AG08396 (cell line): ENCODE results near the gene FAM174C.
A peak's percentile ranks its signal among the peaks of the same experiment; 100 is the strongest.

Experiments
- DNase-seq: peaks from one replicate; pipeline ENCODE4 v3.0.0; 2012; ENCODE audit warnings: low spot score, mixed read lengths

FAM174C gene

DNA sequence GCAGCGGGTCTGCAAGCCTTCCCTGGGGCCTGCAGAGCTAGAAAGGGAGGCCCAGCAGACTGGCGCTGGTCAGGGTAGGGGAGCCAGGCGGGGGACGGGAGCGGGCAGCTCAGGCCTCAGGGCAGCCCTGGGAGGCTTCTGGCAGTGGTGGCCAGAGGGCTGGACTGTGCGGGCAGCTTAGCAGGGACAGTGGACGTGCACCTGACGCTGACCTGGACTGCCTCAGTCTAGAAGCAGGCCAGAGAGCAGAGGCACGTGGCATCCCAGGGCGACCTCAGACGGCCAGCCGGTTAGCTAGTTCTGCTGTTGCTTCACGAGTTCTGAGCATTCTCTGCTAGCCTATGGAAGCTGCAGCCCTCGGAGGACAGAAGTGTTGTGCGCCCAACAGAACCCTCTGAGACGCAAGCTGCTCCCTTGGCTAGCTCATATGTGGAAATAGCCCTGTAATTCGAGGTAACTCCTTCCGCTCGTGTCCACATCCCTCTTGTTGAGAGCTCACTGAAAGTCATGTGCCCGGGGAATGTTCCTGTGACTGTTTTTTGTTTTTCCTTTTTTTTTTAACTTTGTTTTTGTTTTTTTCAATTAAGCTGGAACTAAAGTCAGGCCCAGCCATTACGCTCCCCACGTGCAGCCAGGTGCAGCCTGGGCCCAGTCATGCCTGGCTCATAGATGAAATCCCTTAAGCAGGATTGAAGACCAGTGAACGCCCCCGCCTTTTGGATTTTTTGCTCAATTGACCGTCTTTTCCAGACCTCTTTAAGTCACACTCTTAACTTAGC, 1.9 kb upstream of the FAM174C start:
- DNase-seq: no peak

DNA sequence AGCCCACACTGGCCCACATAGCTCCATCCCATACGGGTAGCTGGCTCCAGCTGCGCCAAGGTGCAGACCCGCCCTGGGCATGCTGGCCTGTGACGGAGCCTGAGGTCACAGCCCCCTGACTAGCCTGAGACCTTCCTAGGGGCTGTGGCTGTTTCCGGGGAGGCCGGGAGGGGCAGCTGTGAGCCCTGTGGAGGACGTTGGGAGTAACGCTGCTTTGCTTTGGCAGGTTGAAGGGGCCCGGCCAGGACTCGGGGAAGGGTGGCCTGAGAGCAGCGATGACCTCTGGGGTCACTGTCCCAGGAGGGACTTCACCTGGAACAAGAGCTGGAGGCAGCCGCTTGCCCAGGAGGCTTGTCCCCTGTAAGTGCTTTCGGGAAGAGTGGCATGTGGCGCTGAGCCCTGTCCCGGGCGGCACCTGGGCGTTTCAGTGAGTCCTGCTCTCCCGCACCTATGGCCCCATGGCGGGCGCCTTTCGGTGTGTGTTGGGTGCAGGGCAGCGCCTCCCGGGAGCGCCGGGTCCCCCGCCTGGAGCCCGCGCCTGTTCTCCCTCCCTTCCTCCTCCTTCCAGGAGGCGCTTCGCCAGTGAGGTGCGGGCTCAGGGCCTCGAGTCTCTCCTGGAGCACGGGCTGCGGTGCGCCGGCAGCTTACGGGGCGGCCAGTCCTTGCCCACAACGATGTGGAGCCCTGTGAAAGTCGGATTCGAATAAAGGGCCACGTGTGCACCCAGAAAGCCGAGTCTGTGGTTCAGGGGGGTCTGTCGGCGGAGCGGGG, 1.1 kb upstream of the FAM174C start:
- no peak for DNase-seq

DNA sequence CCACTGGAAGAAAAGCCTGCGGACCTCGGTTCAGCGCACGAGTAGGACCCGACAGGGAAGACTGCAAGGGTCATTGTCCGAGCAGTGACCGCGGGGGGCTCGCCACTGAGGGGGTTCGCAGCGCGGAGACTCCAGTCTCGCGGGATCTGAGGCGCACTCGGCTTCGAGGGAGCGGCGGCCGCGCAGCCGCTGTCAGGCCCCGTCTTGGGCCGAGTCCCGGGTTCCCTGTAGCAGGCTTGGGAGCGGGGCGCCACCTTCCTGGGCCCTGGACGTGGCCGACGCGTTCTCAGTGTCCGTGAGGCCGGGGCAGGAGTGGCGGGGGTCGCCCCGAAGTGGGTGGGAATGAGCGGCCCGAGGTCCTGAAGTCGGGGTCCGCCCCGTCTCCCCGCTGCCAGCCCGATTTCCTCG, 474 bp upstream of the FAM174C start:
- no peak for DNase-seq

DNA sequence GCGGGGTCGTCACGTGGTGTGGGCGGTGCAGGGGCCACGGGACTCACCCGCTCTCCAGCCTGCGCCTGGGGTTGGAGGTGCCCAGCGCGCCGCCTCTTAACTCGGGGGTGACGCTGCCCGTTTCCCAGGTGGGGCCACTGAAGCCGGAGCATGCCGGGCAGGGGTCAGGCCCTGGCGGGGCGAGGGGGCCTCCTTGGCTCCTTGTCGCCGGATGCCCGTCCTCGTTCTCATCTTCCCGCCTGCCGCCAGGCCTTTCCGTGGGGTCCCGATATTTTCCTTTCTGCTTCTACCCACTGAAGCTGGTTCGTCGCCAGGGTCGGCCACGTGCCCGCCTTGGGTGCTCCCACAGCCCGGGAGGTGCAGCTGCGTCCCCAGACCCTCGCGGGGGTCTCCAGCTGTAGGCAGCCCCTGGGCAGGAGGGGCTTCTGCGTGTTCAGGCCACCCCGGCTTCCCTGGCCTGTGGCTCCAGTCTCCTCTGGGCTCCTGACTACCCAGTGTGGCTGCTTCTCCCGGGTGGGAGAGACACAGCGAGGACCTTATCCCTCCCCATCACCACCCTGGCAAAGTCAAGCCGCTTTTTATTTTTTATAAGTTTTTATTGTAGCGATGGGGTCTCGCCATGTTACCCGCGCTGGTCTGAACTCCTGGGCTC, 772 bp downstream of the FAM174C start:
- DNase-seq: no peak

DNA sequence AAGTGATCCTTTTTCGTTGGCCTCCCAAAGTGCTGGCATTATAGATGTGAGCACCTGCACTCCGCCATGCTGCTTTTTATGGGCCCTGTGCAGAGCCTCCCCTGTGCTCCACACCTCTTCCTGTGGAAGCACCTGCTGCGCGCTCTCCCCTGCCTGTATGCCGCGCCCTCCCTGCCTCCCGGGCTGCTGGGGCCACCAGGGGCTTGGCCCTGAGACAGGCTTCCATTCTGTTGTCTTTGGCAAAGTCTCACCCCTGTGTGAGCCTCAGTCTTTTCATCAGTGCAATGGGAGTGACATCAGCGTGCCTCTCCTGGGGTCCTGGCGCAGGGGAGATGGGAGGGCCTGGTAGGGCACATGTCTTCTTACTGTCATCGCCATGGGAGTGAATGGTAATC, 1.3 kb downstream of the FAM174C start:
- DNase-seq: no peak

DNA sequence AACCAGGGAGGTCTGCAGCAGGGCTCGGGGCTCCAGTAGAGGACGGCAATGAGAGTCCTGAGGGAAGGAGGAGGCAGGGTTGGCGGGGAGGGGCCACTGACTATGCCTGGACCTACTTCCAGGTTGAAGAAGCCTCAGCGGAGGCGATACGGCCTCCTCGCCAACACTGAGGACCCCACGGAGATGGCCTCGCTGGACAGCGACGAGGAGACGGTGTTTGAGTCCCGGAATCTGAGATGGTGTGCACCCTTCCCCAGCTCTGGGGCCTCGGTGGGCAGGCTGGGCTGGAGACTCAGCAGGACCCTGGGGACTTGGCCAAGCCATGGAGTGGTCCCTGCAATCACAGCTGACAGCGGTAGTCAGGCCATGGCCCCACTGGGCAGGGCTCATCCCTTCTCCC, 1.7 kb downstream of the FAM174C start:
- DNase-seq: no peak

DNA sequence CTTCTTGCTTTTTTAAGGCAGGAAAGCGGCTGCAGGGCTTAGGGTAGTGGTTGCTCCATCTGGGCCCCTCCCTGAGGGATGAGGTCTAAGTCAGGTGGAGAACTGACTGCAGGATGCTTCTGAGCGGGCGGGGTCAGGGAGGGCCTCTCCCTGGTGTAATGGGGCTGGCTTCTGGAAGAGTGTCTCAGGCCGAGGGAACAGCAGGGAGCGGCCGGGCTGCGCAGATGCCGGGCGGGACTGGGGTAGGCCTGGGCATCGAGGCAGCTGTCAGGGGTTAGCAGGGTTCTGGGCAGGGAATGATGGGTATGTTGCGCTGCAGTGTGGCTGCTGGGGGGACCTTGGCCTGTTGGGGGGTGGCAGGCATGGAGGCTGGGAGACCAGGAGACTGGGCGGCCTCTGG, 2.7 kb downstream of the FAM174C start:
- no peak for DNase-seq

DNA sequence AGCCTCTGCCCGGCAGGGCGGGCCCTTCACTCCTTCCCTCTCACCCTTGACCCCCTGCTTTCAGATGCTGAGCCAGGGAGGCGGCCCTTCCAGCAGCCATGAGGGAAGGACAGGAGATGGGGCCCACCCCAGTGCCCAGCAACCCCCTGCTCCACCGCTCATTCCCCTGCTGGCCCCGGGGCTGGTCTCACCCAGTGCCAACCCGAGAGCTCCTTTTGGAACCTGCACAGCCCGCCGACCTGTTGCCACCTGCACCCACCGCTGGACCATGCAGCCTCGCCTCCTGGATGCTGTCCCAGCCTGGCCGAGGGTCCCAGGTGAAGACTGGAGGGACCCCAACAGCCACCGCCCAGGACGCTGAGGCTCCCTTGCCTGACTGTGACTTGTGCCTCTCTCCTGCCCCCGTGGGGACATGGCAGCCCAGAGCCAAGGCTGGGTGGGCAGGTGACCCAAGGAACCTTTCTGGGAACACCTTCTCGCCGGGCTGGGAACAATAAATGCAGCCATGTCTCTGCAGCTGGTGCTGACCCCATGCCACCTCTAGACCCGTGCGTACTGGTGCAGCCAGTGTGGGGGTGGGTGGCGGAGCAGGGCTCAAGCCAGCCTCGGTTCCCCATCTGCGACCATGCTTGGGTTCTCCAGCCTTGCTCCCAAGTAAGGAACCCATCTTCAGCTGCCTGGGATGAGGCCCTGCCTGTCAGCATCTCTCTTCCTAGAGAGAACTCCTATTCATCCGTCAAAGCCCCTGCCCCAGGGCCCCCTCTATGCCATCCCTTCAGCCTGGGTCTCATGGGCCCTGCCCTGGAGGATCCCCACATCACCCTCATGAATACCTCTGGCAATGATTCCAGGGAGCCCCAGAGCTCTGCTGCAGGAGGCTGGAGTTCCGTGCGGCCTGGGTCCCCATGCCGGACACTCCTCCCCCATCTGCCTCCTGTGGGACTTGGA, 3.7 kb downstream of the FAM174C start:
- no peak for DNase-seq

DNA sequence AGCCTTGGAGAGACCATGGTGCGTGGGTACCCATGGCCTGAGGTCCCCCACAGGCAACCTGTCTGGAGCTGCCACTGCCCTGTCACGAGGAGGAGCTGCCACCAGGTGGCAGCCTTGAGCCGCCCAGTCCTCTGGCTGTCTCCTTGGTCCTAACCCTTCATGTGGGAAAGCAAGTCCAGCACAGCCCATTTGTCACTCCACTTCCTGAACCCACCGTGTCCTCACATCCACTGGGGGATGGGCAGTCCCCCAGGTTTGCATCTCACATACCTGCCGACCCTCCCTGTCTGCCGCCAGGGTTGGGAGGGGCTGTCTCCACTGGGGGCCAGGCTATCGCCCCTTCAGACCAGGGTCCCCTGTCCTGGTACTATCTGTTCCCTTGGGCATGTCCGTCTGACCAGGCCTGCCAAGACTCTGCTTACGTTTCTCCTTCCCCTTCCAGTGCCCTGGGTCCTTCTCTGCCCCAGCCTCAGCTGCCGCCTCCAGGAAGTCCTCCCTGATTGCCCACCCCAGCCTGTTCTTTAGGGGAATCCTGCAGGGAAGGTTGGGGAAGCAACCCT, 4.5 kb downstream of the FAM174C start:
- peak; percentile 93 for DNase-seq

DNA sequence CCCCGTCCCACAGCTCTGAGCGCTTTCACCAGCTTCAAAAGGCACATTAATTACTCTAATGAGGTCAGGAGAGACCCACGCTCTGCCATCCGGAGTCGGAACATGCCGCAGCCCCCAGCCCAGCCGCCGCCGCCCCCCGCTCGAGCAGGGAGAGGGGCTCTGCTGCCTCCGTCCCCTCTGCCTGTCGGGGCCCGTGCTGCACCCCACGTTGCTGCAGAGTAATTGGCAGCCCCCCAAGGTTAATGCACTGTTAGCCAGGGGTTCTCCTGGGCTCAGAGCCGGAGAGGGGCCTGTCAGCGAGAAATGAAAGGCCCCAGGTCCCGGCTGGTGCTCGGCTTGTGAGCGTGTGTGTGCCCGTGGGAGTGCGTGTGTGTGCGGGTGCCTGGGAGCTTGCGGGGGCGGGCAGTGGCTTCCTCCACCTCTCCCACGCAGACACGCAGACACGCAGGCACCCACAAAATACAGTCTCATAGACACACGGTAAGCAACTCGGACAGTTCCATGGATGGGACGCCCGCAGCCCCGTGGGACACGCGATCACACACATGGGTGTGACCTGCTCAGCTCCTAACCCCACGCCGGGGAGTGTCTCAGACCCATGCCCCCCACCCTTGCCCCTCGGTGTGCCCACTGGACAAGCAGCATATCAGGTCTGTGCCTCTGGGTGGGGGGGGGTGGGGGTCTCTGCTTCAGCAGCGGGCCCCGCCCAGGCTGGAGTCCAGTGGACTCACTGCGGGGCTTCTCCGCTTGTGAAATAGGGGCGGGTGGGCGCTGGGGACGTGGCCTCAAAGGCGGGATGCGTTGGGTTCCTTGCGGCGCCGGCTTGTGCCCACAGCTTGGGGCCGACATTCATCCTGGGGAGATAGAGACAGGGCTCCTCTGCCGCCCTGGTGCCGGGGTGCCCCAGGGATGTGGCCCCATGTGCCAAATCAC, 5.6 kb downstream of the FAM174C start:
- no peak for DNase-seq

DNA sequence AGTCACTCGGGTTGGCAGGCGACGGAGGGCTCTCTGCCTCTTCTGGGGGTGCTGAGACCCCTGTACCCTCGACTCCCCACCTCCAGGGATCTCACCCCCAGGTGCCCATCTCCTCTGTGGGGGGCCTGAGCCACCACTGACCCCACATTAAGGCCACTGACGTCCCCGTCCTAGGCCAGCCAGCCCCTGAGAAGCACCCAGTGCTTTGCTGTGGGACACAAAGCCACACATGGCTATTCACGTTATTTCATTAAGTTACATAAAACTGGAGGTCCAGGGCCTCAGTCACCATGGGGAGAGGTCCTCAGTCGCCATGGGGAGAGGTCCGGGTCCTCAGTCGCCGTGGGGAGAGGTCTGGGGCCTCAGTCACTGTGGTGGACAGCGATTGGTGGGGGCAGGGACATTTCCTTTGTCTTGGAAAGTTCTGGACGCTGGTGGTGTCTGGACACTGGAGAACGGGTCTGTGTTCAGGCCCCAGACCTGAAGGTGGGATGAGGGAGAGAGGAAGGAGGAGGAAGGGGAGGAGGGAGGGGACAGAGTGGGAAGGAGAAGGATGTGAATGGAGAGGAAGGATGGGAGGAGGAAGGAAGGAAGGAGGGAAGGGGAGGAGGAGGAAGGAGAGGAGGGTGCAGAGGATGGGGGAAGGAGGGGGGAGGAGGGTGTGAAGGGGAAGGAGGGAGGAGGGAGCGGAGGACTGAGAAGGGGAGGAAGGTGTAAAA, 6.4 kb downstream of the FAM174C start:
- no peak for DNase-seq

DNA sequence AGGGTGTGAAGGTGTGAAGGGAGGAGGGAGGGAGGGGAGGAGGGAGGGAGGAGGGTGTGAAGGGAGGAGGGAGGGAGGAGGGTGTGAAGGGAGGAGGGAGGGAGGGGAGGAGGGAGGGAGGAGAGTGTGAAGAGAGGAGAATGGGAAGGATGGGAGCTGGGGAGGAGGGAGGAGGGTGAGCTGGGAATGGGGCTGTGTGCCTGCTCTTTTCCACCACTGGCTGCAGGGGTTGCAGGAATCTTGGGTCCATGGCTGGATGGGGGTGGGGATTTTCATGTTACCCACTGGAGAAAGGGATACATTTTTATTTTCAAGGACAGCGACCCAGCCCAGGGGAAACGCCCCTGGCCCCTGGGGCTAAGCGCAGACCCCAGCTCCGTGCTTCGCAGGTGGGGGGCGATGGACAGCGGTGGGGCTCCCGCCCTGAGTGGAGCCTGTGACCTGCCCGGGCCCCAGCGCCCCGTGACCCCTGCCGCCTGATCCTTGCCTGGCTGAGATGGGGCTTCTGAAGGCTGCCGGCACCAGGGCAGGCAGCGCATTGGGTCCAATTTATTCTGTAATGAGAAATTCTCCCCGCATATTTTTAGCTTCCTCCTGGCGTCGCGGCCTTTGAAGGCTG, 7.4 kb downstream of the FAM174C start:
- DNase-seq: no peak

DNA sequence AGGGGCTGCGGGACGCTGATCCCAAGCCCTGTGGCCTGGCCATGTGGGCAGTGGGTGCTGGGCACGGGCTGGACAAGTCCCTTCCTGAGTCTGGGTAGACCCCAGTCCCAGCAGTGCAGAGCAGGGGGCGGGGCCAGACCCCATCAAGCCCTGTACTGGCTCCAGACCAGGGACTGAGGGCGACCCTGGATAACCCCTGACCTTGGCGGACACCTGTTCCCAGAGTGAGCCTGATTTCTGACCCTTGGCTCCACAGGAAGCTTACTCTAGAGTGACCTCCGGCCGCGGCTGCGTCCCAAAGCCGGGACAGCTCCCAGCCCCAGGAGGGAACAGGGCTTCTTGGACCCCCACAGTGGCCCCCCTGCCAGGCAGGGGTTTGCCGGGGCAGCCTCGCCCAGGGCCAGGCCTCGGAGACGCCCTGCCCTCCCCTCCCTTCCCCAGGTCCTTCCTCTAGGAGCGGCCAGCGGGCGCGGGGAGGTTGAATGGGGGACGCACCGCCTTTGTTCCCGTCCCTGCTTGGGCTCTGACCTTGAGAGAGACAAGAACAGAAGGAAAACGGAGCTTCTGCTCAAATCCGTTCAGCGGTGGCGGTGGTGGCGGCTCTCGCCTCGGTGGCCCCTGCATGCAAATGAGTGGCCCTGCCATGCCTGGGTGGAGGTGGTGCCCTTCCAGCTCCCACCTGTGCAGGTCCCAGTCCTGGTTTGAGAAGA, 8.0 kb downstream of the FAM174C start:
- no peak for DNase-seq

DNA sequence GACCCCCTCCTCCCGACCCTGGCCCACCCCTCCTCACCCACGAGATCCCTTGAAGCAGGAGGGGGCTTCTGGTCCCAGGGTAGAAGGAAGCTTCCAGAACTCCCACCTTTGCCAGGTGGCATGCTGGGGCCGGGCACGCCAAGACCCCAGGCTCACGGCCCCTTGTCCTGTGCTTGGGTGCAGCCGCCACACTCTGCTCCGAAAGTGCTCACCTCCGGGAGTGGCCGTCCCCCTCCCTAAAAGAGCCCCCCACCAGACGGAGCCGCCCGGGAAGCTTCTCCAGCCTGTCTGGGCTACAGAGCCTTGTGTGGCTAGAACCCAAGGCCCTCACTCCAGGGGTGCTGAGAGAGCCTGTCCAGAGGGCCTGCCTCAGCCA, 8.6 kb downstream of the FAM174C start:
- no peak for DNase-seq

DNA sequence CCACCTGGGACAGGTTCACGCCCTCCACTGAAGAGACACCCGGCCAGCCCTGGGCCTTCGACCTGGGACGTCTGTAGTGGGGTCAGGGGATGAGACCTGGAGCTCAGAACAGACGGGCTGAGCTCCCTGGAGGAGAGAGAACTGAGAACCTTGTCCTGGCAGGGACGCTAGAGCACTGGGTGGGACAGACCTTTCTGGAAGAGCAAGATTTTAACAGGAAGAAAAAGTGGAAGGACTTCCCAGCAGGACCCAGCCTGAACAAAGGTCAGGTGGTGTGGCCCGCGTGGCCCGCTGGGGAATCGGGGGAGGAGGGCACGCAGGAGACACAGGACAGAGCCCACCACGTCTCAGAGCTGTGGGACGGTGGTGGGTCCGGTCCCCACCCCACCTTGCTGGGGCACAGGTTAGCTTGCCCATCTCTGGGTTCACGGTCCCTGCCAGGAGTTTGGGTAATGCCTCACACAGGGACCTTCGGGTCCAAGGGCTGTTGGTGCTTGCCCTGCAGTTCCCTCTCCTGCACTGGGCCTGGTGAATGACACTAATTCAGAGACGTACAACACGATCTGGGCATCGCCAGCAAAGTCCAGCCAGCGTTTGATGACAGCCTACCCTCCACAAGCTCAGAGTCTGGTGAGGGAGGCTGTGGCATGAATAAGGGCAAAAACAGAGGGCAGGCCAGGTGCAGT, 9.1 kb downstream of the FAM174C start:
- DNase-seq: no peak

DNA sequence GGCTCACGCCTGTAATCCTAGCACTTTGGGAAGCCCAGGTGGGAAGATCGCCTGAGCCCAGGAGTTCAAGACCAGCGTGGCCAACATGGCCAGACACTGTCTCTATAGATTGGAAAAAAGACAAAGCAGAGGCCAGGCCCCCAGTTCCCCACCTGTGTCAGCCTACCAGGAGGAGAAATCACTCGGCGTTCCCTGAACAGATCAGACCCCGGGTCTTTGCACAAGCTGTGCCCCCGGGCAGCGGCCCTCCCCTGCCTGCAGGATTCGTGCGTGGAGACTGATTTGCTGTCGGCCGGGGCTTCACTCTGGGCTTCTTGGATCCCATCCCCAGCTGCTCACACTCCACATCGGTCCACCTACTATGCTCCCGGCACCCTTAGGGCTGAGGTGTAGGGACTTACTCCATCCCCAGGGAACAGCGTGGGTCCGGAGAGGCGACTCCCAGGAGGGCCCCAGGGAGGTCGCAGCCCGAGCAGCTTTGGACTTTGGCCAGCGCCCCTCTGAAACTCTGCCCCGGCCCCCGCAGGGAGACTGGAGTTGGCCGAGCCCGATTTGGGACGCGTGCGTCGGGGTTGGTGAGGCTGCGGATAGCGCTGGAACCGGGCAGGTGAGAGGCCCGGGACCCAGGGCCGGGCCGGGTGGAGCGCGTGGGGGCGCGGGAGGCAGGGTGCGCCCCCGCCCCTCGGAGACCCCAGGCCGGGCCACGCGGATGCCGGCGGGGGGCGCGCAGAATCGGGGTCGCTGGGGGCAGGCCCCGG, 9.8 kb downstream of the FAM174C start:
- no peak for DNase-seq

DNA sequence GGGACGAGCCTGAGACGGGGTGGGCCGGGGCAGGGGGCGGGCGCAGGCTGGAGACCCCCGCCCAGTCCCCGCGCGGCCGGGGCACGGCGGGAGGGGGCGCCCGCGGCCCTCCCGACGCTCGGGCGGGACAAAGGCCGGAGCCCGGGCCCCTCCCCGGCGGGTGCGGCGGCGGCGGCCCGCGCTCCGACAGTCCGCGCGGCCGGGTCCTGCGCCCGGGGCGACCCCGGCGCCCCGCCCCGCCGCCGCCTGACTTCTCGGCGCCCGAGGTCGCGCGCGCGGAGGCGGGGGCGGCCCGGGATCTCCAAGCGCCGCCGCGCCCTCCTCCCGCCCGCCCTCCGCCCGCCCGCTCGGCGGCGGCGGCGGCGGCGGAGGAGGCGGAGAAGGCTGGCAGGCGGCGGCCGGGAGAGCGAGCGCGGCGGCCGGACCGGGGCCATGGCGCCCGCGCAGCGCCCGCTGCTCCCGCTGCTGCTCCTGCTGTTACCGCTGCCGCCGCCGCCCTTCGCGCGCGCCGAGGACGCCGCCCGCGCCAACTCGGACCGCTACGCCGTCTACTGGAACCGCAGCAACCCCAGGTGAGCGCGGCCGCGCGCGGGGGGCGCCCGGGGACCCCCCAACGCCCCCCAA, 10.5 kb downstream of the FAM174C start, which contains the start of gene EFNA2:
EFNA2 (plus strand) TSS at position 137 of the 624 bp plus-strand sequence; CDS start at position 433, 296 bp downstream.
- DNase-seq: no peak
